NCI-H82 treated with DMSO at 0.1 percent for 48 hours (cell line): Measurements from ENCODE around the gene KLLN.
"Not testable (repeated sequence)": the region's sequence is repeated elsewhere in the genome, so short reads cannot be mapped to it uniquely, and the experiment has no call there.

Experiments
- DNase-seq: peaks from one replicate; lab custom pipeline; 2025; ENCODE audit not compliant: unreplicated experiment; lab: John Stamatoyannopoulos, UW

The KLLN gene

GRCh38 chr10:87867453-87867852 is 4.1 kb upstream of the KLLN start:
- no peak for DNase-seq

- DNase-seq: no peak
Observed at GRCh38 chr10:87866412-87866974, 3.2 kb upstream of the KLLN start.

GRCh38 chr10:87865241-87865881 is 2.0 kb upstream of the KLLN start:
- no peak for DNase-seq

- peak; percentile 20 for DNase-seq
Observed at GRCh38 chr10:87864496-87865059, 1.2 kb upstream of the KLLN start.

- DNase-seq: not testable (repeated sequence)
Observed at GRCh38 chr10:87863951-87864495, 690 bp upstream of the KLLN start.

- DNase-seq: no peak
Observed at GRCh38 chr10:87862679-87863052, 667 bp downstream of the KLLN start.

- peak; percentile 9 for DNase-seq
Observed at GRCh38 chr10:87861953-87862678, 1.2 kb downstream of the KLLN start.

GRCh38 chr10:87861566-87861952 is 1.8 kb downstream of the KLLN start:
- no peak for DNase-seq

GRCh38 chr10:87860816-87861403 is 2.4 kb downstream of the KLLN start:
- DNase-seq: no peak

- DNase-seq: peak; percentile 8
Observed at GRCh38 chr10:87860156-87860795, 3.1 kb downstream of the KLLN start.

- not testable (repeated sequence) for DNase-seq
Observed at GRCh38 chr10:87855665-87856064, 7.7 kb downstream of the KLLN start.

- not testable (repeated sequence) for DNase-seq
Observed at GRCh38 chr10:87855247-87855646, 8.1 kb downstream of the KLLN start.

GRCh38 chr10:87852089-87852488 is 11.2 kb downstream of the KLLN start:
- DNase-seq: no peak

GRCh38 chr10:87850742-87851205 is 12.6 kb downstream of the KLLN start:
- DNase-seq: peak; percentile 25

- DNase-seq: no peak
Observed at GRCh38 chr10:87849001-87849400, 14.3 kb downstream of the KLLN start.

- DNase-seq: no peak
Observed at GRCh38 chr10:87847550-87847949, 15.8 kb downstream of the KLLN start.

GRCh38 chr10:87846711-87847110 is 16.6 kb downstream of the KLLN start:
- not testable (repeated sequence) for DNase-seq

GRCh38 chr10:87846023-87846422 is 17.3 kb downstream of the KLLN start:
- no peak for DNase-seq

- DNase-seq: no peak
Observed at GRCh38 chr10:87845624-87845998, 17.7 kb downstream of the KLLN start.

GRCh38 chr10:87844837-87845623 is 18.3 kb downstream of the KLLN start:
- DNase-seq: no peak
